NB4 (cell line): ENCODE data around the gene GAL.

ENCODE experiments used
- DNase-seq: peaks from one replicate; pipeline ENCODE4 v3.0.0; 2010; ENCODE audit warnings: low read depth
- H3K4me3 ChIP-seq: one replicate; pipeline ENCODE4 v1.5.1; 2011; ENCODE audit warnings: mild to moderate bottlenecking, low read depth, low read length, moderate library complexity
- MAX ChIP-seq: IDR thresholded peaks from 2 replicates; pipeline ENCODE4 v1.6.1; 2011; ENCODE audit warnings: low read depth, low read length
- MYC ChIP-seq: IDR thresholded peaks from 2 replicates; pipeline ENCODE4 v1.6.1; 2011; ENCODE audit warnings: low read depth, low read length
- POLR2A ChIP-seq: IDR thresholded peaks from 2 replicates; pipeline ENCODE4 v1.6.1; 2011; ENCODE audit warnings: mild to moderate bottlenecking; ENCODE audit not compliant: insufficient read length; ENCODE audit errors: extremely low read depth
- TF ChIP-seq, protein P1 (sequence below): IDR thresholded peaks from one replicate; pipeline ENCODE4 v1.5.1; 2012; ENCODE audit warnings: low read depth, low read length

Gene GAL

DNA sequence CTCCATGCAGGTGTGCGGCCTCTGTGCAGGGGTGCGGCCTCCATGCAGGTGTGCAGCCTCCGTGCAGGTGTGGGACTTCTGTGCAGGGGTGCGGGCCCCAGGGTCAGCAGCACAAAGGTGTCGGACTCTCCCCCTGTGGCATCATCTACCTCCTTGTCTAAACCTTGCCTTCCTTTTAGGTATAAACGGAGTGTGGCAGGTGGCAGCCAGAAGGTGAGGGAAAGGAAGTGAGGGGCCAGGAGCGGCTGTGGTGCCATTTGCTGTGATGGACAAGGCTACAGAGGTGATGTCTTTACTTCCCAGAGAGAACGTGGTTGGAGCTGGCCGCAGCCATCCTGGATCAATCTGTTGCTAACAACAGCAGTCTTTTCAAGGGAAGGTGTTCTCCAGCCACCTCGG is 9.1 kb downstream of the GAL start:
- TF ChIP-seq, protein P1, sequence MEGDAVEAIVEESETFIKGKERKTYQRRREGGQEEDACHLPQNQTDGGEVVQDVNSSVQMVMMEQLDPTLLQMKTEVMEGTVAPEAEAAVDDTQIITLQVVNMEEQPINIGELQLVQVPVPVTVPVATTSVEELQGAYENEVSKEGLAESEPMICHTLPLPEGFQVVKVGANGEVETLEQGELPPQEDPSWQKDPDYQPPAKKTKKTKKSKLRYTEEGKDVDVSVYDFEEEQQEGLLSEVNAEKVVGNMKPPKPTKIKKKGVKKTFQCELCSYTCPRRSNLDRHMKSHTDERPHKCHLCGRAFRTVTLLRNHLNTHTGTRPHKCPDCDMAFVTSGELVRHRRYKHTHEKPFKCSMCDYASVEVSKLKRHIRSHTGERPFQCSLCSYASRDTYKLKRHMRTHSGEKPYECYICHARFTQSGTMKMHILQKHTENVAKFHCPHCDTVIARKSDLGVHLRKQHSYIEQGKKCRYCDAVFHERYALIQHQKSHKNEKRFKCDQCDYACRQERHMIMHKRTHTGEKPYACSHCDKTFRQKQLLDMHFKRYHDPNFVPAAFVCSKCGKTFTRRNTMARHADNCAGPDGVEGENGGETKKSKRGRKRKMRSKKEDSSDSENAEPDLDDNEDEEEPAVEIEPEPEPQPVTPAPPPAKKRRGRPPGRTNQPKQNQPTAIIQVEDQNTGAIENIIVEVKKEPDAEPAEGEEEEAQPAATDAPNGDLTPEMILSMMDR, result no peak
- TF ChIP-seq MYC, result no peak
- DNase-seq, result no peak
- H3K4me3 ChIP-seq, result no peak overlapping the region

DNA sequence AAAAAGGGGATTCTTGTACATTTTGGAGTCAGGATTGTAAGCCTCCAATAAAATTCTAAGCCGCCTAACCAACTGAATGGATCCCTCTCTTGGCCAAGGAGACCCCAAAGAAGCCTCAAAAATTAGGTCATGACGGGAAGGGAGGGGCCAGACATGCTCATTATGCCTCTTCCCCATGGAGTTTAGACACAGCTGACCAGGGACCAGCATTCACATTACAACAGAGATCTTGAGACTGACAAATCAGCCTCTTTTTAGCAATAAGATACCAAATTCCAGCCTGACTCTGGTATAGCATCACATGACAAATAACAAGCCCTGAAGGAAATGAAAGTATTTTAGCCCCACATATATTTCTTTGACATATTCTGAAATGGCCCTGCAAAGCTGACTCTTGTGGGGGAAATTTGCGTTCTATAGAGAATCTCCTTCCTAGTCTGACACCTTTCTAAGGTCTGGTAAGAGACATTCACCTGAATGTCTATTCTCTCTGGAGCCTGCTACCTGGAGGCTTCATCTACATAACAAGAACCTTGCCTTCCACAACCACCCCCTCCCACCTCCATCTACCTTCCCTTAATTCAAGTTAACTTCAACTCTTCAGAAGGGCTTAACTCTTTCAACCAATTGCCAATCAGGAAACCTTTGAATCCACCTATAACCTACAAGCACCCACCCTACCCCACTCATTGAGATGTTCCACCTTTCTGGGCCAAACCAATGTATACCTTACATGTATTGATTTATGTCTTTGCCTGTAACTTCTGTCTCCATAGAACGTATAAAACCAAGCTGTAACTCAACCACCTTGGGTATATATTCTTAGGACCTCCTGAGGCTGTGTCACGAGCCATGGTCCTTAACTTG is 10.3 kb downstream of the GAL start:
- TF ChIP-seq POLR2A, result no peak
- TF ChIP-seq, protein P1, result no peak
- no peak for TF ChIP-seq MAX
- TF ChIP-seq MYC, result no peak
- H3K4me3 ChIP-seq, result no peak overlapping the region
- DNase-seq, result no peak

DNA sequence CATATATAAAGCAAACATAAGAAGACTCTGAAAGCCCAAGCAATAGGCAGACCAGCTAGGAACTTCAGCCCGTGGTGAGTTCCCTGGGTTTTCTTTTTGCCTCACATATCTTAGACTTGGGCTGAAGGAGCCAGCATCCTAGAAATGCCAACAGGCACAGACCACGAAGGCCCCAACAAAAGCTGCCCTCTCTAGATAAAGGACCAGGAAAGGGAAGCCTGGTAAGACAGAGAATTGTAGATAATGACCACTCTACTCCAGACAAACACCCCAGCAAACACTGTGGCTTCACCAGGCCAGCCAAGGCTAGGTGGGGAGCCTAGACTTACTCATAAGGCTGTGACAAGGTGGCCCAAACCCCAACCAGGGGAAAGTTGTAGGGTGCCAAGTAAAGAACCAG is 11.2 kb downstream of the GAL start:
- TF ChIP-seq, protein P1, result no peak
- TF ChIP-seq MYC (no peak), POLR2A (no peak), MAX (no peak)
- no peak overlapping the region for H3K4me3 ChIP-seq
- no peak for DNase-seq

- no peak for TF ChIP-seq MYC
- no peak for TF ChIP-seq POLR2A
- TF ChIP-seq MAX, result no peak
- TF ChIP-seq, protein P1, result no peak
- DNase-seq, result no peak
- no peak overlapping the region for H3K4me3 ChIP-seq
These were observed 14.6 kb downstream of the GAL start for GRCh38 chr11:68698993-68699392.

- TF ChIP-seq, protein P1, result no peak
- TF ChIP-seq POLR2A, result no peak
- no peak for TF ChIP-seq MAX
- TF ChIP-seq MYC, result no peak
- H3K4me3 ChIP-seq, result no peak overlapping the region
- DNase-seq, result no peak
These were observed 20.5 kb downstream of the GAL start for GRCh38 chr11:68704887-68705286.

DNA sequence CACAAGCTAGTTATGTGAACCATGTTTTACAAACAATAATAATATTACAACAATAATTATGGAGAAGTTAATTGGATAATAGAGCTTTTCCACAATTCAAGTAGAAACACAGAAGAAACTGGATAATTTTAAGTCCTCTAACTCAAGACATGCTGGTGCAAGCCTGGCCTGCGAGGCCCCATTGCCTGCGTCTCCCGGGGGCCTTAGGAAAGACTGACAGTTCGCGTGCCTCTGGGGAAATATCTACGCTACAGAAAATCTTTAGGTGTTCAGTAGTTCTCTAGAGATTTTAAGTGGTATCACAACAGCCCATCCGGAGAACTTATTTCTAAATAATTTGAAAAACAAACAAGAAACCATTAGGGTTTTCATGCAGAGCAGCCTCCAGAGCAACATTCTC is 23.2 kb downstream of the GAL start:
- TF ChIP-seq MYC, result no peak
- no peak for TF ChIP-seq MAX
- TF ChIP-seq, protein P1, result no peak
- no peak for TF ChIP-seq POLR2A
- peak; percentile 66 for DNase-seq
- no peak overlapping the region for H3K4me3 ChIP-seq
